H1 (cell line): ENCODE measurements around the gene FCHSD1. TPM values are rescaled to one million over a fixed set of nuclear protein-coding genes. Genes with fewer than 3 reads are reported as not detected.

ENCODE experiments used
- CTCF ChIA-PET: fragments of 300-600 bp; sonication (Branson Sonifier 250); formaldehyde crosslinking; loops from one replicate; lab custom pipeline; 2021; ENCODE audit not compliant: partially characterized antibody; lab: Charles Lee
- POLR2A ChIA-PET: fragments of 300-600 bp; sonication (Branson Sonifier 250); formaldehyde crosslinking; loops from one replicate; lab custom pipeline; 2021; ENCODE audit warnings: inconsistent platforms; ENCODE audit not compliant: partially characterized antibody; lab: Charles Lee
- DNase-seq, 2 experiments: peaks; one replicate each; pipeline versions ENCODE4 v3.0.0 to v3.0.0-alpha.2; 2010 to 2022; ENCODE audit warnings: low spot score in 2 of 2, low read depth in 1 of 2, mixed read lengths in 1 of 2
- FAIRE-seq: peaks from 2 replicates; lab custom pipeline; 2011; peaks lifted over from hg19 to GRCh38; lab: Jason Lieb, UNC
- H2AFZ ChIP-seq: 2 replicates; pipeline ENCODE4 v1.8.1; 2012; ENCODE audit warnings: low read length, inconsistent platforms
- H2AK5ac ChIP-seq: 2 replicates; pipeline ENCODE4 v1.6.1; 2013; ENCODE audit warnings: low read depth, low read length
- H2BK120ac ChIP-seq: replicated peaks from 2 replicates; pipeline ENCODE3; 2013; ENCODE audit warnings: low read depth, low read length, inconsistent platforms
- H2BK12ac ChIP-seq: 2 replicates; pipeline ENCODE4 v1.6.1; 2013; ENCODE audit warnings: low read depth, low read length
- H2BK15ac ChIP-seq: 2 replicates; pipeline ENCODE4 v1.6.1; 2013; ENCODE audit warnings: low read length
- H2BK20ac ChIP-seq: 2 replicates; pipeline ENCODE4 v1.6.1; 2013; ENCODE audit warnings: low read length
- H2BK5ac ChIP-seq: 2 replicates; pipeline ENCODE4 v1.6.1; 2013; ENCODE audit warnings: low read depth, low read length
- H3K14ac ChIP-seq: 2 replicates; pipeline ENCODE4 v1.6.1; 2013; ENCODE audit warnings: inconsistent platforms; ENCODE audit not compliant: insufficient read length
- H3K18ac ChIP-seq: 2 replicates; pipeline ENCODE4 v1.6.1; 2013; ENCODE audit warnings: low read length; ENCODE audit errors: extremely low read depth
- H3K23ac ChIP-seq: 2 replicates; pipeline ENCODE4 v1.6.1; 2013; ENCODE audit warnings: inconsistent platforms; ENCODE audit not compliant: insufficient read length
- H3K23me2 ChIP-seq: 2 replicates; pipeline ENCODE4 v1.6.1; 2013; ENCODE audit warnings: low read depth, low read length
- H3K27ac ChIP-seq: 2 replicates; pipeline ENCODE4 v1.6.1; 2011; ENCODE audit warnings: low read depth, low read length, inconsistent platforms
- H3K27me3 ChIP-seq, 4 experiments: replicated peaks in 1 of 4; 1 replicate in 1 of 4; 2 replicates in 3 of 4; pipeline versions ENCODE4 v1.6.1 to v1.8.1; 2011 to 2013; ENCODE audit warnings: low read length in 3 of 4, mild to moderate bottlenecking in 3 of 4, inconsistent platforms in 2 of 4, mixed read lengths in 2 of 4, moderate library complexity in 1 of 4; ENCODE audit not compliant: control insufficient read depth in 3 of 4, insufficient read depth in 3 of 4; ENCODE audit errors: extremely low read depth in 1 of 4
- H3K36me3 ChIP-seq, 4 experiments: 2 replicates each; pipeline versions ENCODE4 v1.6.1 to v1.8.1; 2011 to 2013; ENCODE audit warnings: mild to moderate bottlenecking in 4 of 4, low read length in 3 of 4, moderate library complexity in 2 of 4, control low read depth in 1 of 4, inconsistent platforms in 1 of 4; ENCODE audit not compliant: insufficient read depth in 4 of 4, control insufficient read depth in 2 of 4
- H3K4ac ChIP-seq: replicated peaks from 2 replicates; pipeline ENCODE3; 2013; ENCODE audit warnings: low read length, low read depth, mixed read lengths, inconsistent platforms; ENCODE audit not compliant: insufficient read length
- H3K4me1 ChIP-seq, 4 experiments: replicated peaks in 1 of 4; 1 replicate in 1 of 4; 2 replicates in 3 of 4; pipeline versions ENCODE4 v1.6.1 to v1.8.1; 2011 to 2013; ENCODE audit warnings: low read length in 3 of 4, inconsistent platforms in 2 of 4, mixed read lengths in 1 of 4; ENCODE audit not compliant: insufficient read depth in 4 of 4, control insufficient read depth in 3 of 4
- H3K4me2 ChIP-seq, 2 experiments: 2 replicates each; pipeline versions ENCODE4 v1.6.1 to v1.8.1; 2011 to 2013; ENCODE audit warnings: low read depth in 2 of 2, low read length in 2 of 2, control low read depth in 1 of 2, inconsistent platforms in 1 of 2, mild to moderate bottlenecking in 1 of 2; ENCODE audit not compliant: insufficient read depth in 1 of 2
- H3K4me3 ChIP-seq, 4 experiments: fragments of 200-600, 300-600 bp in 1 of 4; sonication (generic), shearing (Covaris generic), sonication (Bioruptor Twin) in 1 of 4; 2 replicates each; pipeline versions ENCODE4 v1.5.1 to v1.8.1; 2011 to 2016; ENCODE audit warnings: low read length in 4 of 4, low read depth in 3 of 4, control low read depth in 2 of 4, inconsistent platforms in 2 of 4, mild to moderate bottlenecking in 2 of 4, mixed read lengths in 1 of 4, moderate library complexity in 1 of 4; ENCODE audit not compliant: insufficient read depth in 2 of 4; ENCODE audit errors: extremely low read depth in 1 of 4
- H3K56ac ChIP-seq: replicated peaks from 2 replicates; pipeline ENCODE3; 2013; ENCODE audit warnings: low read depth, mild to moderate bottlenecking, mixed read lengths, low read length, inconsistent platforms; ENCODE audit not compliant: insufficient read length
- H3K79me1 ChIP-seq: 2 replicates; pipeline ENCODE4 v1.6.1; 2013; ENCODE audit warnings: low read depth, low read length, control low read depth
- H3K79me2 ChIP-seq, 2 experiments: 2 replicates each; pipeline versions ENCODE4 v1.6.1 to v1.8.1; 2012 to 2013; ENCODE audit warnings: low read length in 2 of 2, mild to moderate bottlenecking in 2 of 2, inconsistent platforms in 1 of 2; ENCODE audit not compliant: insufficient read depth in 2 of 2, control insufficient read depth in 1 of 2
- H3K9ac ChIP-seq, 4 experiments: replicated peaks in 1 of 4; 1 replicate in 1 of 4; 2 replicates in 3 of 4; pipeline versions ENCODE4 v1.6.1 to v1.8.1; 2011 to 2013; ENCODE audit warnings: low read depth in 3 of 4, low read length in 3 of 4, control low read depth in 2 of 4, mild to moderate bottlenecking in 2 of 4, moderate library complexity in 2 of 4, inconsistent platforms in 1 of 4; ENCODE audit errors: extremely low read depth in 1 of 4
- H3K9me3 ChIP-seq, 2 experiments: 2 replicates each; pipeline versions ENCODE4 v1.6.1 to v1.8.1; 2012 to 2013; ENCODE audit warnings: mild to moderate bottlenecking in 2 of 2, moderate library complexity in 2 of 2, control low read depth in 1 of 2, inconsistent platforms in 1 of 2, low read depth in 1 of 2, low read length in 1 of 2, mixed read lengths in 1 of 2; ENCODE audit not compliant: insufficient read depth in 2 of 2
- H4K20me1 ChIP-seq, 2 experiments: replicated peaks in 1 of 2; 2 replicates each; pipeline versions ENCODE3 to v1.8.1; 2011 to 2013; ENCODE audit warnings: inconsistent platforms in 2 of 2, low read length in 2 of 2, mild to moderate bottlenecking in 1 of 2; ENCODE audit not compliant: insufficient read depth in 2 of 2, control insufficient read depth in 1 of 2
- H4K5ac ChIP-seq: 2 replicates; pipeline ENCODE4 v1.6.1; 2013; ENCODE audit warnings: low read length, low read depth, mixed read lengths, inconsistent platforms; ENCODE audit not compliant: insufficient read length
- H4K8ac ChIP-seq: 2 replicates; pipeline ENCODE4 v1.8.0; 2013; ENCODE audit warnings: mild to moderate bottlenecking, moderate library complexity, low read length, inconsistent platforms; ENCODE audit not compliant: insufficient read depth; ENCODE audit errors: extremely low read depth
- H4K91ac ChIP-seq: replicated peaks from 2 replicates; pipeline ENCODE3; 2013; ENCODE audit warnings: low read length, mixed read lengths, inconsistent platforms; ENCODE audit not compliant: insufficient read length
- ATF3 ChIP-seq: IDR thresholded peaks from 2 replicates; pipeline ENCODE4 v1.6.1; 2011; ENCODE audit warnings: low read depth, mild to moderate bottlenecking, low read length; ENCODE audit not compliant: insufficient read depth
- CEBPB ChIP-seq: IDR thresholded peaks from 2 replicates; pipeline ENCODE4 v1.6.1; 2012; ENCODE audit warnings: low read depth, low read length
- EP300 ChIP-seq, 2 experiments: IDR thresholded peaks; 1 replicate in 1 of 2; 2 replicates in 1 of 2; pipeline ENCODE4 v1.6.1; 2011 to 2012; ENCODE audit warnings: low read depth in 2 of 2, low read length in 2 of 2, mild to moderate bottlenecking in 2 of 2, borderline replicate concordance in 1 of 2, inconsistent platforms in 1 of 2, moderate library complexity in 1 of 2
- EZH2 ChIP-seq: fragments of 200-600 bp; sonication (generic); IDR thresholded peaks from 2 replicates; pipeline ENCODE4 v1.7.1; 2012; ENCODE audit warnings: low read depth, mild to moderate bottlenecking, moderate library complexity, low read length, inconsistent platforms; ENCODE audit not compliant: severe bottlenecking
- KDM1A ChIP-seq: fragments of 200-600, 300-600 bp; sonication (generic); IDR thresholded peaks from 2 replicates; pipeline ENCODE4 v1.7.1; 2016; ENCODE audit warnings: mild to moderate bottlenecking, low read length, borderline replicate concordance
- KDM5A ChIP-seq: fragments of 200-600 bp; IDR thresholded peaks from 2 replicates; pipeline ENCODE4 v1.7.1; 2012; ENCODE audit warnings: mild to moderate bottlenecking, low read length, inconsistent platforms, mixed read lengths
- PHF8 ChIP-seq: fragments of 200-600 bp; sonication (generic); conservative IDR thresholded peaks from 2 replicates; pipeline ENCODE4 v1.7.1; 2012; ENCODE audit warnings: low read depth, mild to moderate bottlenecking, inconsistent platforms, low read length, moderate library complexity
- POLR2A ChIP-seq, 2 experiments: IDR thresholded peaks; 1 replicate in 1 of 2; 2 replicates in 1 of 2; pipeline ENCODE4 v1.6.1; 2011; ENCODE audit warnings: low read depth in 2 of 2, low read length in 2 of 2, mild to moderate bottlenecking in 2 of 2; ENCODE audit errors: control extremely low read depth in 1 of 2
- POLR2AphosphoS5 ChIP-seq: IDR thresholded peaks from 2 replicates; pipeline ENCODE4 v1.6.1; 2011; ENCODE audit warnings: low read depth, low read length
- RBBP5 ChIP-seq: IDR thresholded peaks from 2 replicates; pipeline ENCODE4 v1.7.1; 2012; ENCODE audit warnings: low read depth, mild to moderate bottlenecking, inconsistent platforms, low read length, moderate library complexity, borderline replicate concordance
- SIN3A ChIP-seq, 2 experiments: IDR thresholded peaks in 1 of 2; conservative IDR thresholded peaks in 1 of 2; 2 replicates each; pipeline ENCODE4 v1.6.1; 2011 to 2012; ENCODE audit warnings: low read length in 2 of 2, improper control_type of control experiment in 1 of 2, low read depth in 1 of 2, mild to moderate bottlenecking in 1 of 2
- SRF ChIP-seq: IDR thresholded peaks from 2 replicates; pipeline ENCODE4 v1.6.1; 2011; ENCODE audit warnings: mild to moderate bottlenecking, low read depth, low read length, moderate library complexity
- WGBS, 2 experiments: shearing (Covaris generic) in 1 of 2; methylation state at CpG; one replicate each; pipeline versions ENCODE4 v1.1.6 to v1.1.7; 2013 to 2015; ENCODE audit warnings: low lambda C conversion rate in 2 of 2, mixed read lengths in 2 of 2, inconsistent platforms in 1 of 2, low coverage in 1 of 2, missing lambda C conversion rate in 1 of 2; ENCODE audit not compliant: insufficient replicate concordance in 2 of 2, insufficient coverage in 1 of 2, insufficient read length in 1 of 2; ENCODE audit errors: extremely low coverage in 1 of 2, missing lambda C conversion rate in 1 of 2; 5-methylcytosine and 5-hydroxymethylcytosine counted together
- polyA plus RNA-seq, 7 experiments: library from polyadenylated mRNA; depleted of rRNA in 3 of 7; stranded (reverse) in 5 of 7; unstranded in 2 of 7; fragments of >200 nt in 5 of 7; fragments of 200-250 nt in 2 of 7; gene quantifications; 1 replicate in 5 of 7; 2 replicates in 1 of 7; 4 replicates in 1 of 7; pipeline versions ENCODE4 v1.2.1 to v1.2.3, GENCODE V29; 2011 to 2013; ENCODE audit warnings: missing spikeins in 2 of 7, mixed read lengths in 2 of 7
- total RNA-seq: library from RNA; stranded (reverse); fragmentation: NEBNext Ultra II Directional; extraction: Animal tissue kit (Norgen Biotek cat#: 25700); gene quantifications from 2 replicates; pipeline ENCODE4 v1.2.1, GENCODE V29; 2021

Gene FCHSD1
- total and polyA plus RNA-seq, 2 of the 8 experiments (the other 6 are each of a cell fraction or from before 2014, with no cell fraction given): 22.0 to 30.1 TPM

- H3K36me3 ChIP-seq: peaks cover 24 to 57% (median 34%) of the 10 kb centered on the region in 4 experiments; a peak in 7 of 8 replicates
- TF ChIP-seq POLR2AphosphoS5: no peak
- TF ChIP-seq EZH2: no peak
- TF ChIP-seq PHF8: no peak
- no peak for TF ChIP-seq SIN3A (conservative IDR thresholded peaks at IDR 0.05 in 1 of 2, IDR thresholded peaks at IDR 0.05 in 1 of 2; ENCODE audit: low read depth in 1 of 2, low read length in 2 of 2)
- no peak for TF ChIP-seq EP300 (IDR thresholded peaks at IDR 0.05; ENCODE audit: borderline replicate concordance in 1 of 2, low read depth in 2 of 2, low read length in 2 of 2)
- no peak for TF ChIP-seq RBBP5
- TF ChIP-seq CEBPB: no peak
- no peak for TF ChIP-seq KDM1A
- TF ChIP-seq ATF3: no peak
- TF ChIP-seq SRF: no peak
- no peak for TF ChIP-seq POLR2A (IDR thresholded peaks at IDR 0.05; ENCODE audit: control extremely low read depth in 1 of 2, low read depth in 2 of 2, low read length in 2 of 2)
- TF ChIP-seq KDM5A: no peak
Measured at GRCh38 chr5:141628175-141628788, 22.9 kb downstream of the FCHSD1 start.

More at GRCh38 chr5:141628175-141628788, 22.9 kb downstream of the FCHSD1 start:
- H4K8ac ChIP-seq: no peak overlapping the region; the same call in 1 of the 2 replicates
- H3K79me2 ChIP-seq: peaks cover 0 to 19% of the 10 kb centered on the region in 2 experiments; a peak in 2 of 4 replicates
- no peak overlapping the region for H2BK20ac ChIP-seq
- peaks cover 1 to 3% of the 10 kb centered on the region in 2 experiments for H4K20me1 ChIP-seq
- H2BK5ac ChIP-seq: no peak overlapping the region
- H4K91ac ChIP-seq: no peak overlapping the region
- H2BK15ac ChIP-seq: no peak overlapping the region
- no peak overlapping the region for H3K27ac ChIP-seq
- no peak overlapping the region for H2AFZ ChIP-seq
- no peaks in the 10 kb centered on the region for H3K23me2 ChIP-seq
- CTCF ChIA-PET: interaction anchor here (0.5 to 10.3 kb wide), 5 partner anchors 9 to 382 kb away, joined by 3 to 117 read pairs (median 8); partner anchors contain the start of gene DIAPH1
- H2AK5ac ChIP-seq: no peak overlapping the region
- H3K9ac ChIP-seq: no peak overlapping the region
- H3K4me3 ChIP-seq: no peak overlapping the region
- DNase-seq (no peak), FAIRE-seq (no peak)
- no peak overlapping the region for H3K18ac ChIP-seq
- no peaks in the 10 kb centered on the region; the same call in 1 of the 2 replicates for H3K79me1 ChIP-seq
- no peak overlapping the region for H3K4ac ChIP-seq
- POLR2A ChIA-PET: interaction anchor here (1.3 to 2.0 kb wide), 3 partner anchors 9 to 35 kb away, joined by 3 to 12 read pairs (median 4); partner anchors contain the start of gene DIAPH1
- H2BK12ac ChIP-seq: no peak overlapping the region
- no peak overlapping the region for H2BK120ac ChIP-seq
- H3K27me3 ChIP-seq: no peaks in the 10 kb centered on the region
- H3K4me1 ChIP-seq: peaks cover 0 to 4% (median 2%) of the 10 kb centered on the region in 4 experiments; a peak in 1 of 7 replicates
- no peaks in the 10 kb centered on the region for H3K9me3 ChIP-seq
- no peak overlapping the region for H3K14ac ChIP-seq
- H3K56ac ChIP-seq: no peak overlapping the region
- no peak overlapping the region for H3K23ac ChIP-seq
- no peak overlapping the region for H3K4me2 ChIP-seq
- 98% methylated on average over 6 of the region's 6 CpGs; no CpG with 5 or more reads in 1 of the 2 experiments for WGBS, 2 experiments
- H4K5ac ChIP-seq: no peak overlapping the region
